Subcutaneous abdominal adipose tissue (tissue), 5 donors: Measurements from ENCODE around the gene TLK1.

Experiments
- H3K27ac ChIP-seq: one replicate; pipeline ENCODE4 v1.7.0; 2013; ENCODE audit warnings: low read depth, mild to moderate bottlenecking, inconsistent platforms, low read length, moderate library complexity
- H3K27me3 ChIP-seq, 5 donors: one replicate each; pipeline ENCODE4 v1.7.0; 2013; ENCODE audit warnings: low read length in 5 of 5, inconsistent platforms in 1 of 5; ENCODE audit not compliant: control insufficient read depth in 5 of 5, insufficient read depth in 4 of 5
- H3K36me3 ChIP-seq, 5 donors: one replicate each; pipeline ENCODE4 v1.7.0; 2013; ENCODE audit warnings: low read length in 5 of 5; ENCODE audit not compliant: control insufficient read depth in 5 of 5, insufficient read depth in 5 of 5
- H3K4me1 ChIP-seq, 5 donors: one replicate each; pipeline ENCODE4 v1.7.0; 2013; ENCODE audit warnings: low read length in 5 of 5, mild to moderate bottlenecking in 3 of 5, moderate library complexity in 1 of 5; ENCODE audit not compliant: control insufficient read depth in 5 of 5, insufficient read depth in 5 of 5
- H3K4me3 ChIP-seq, 5 donors: one replicate each; pipeline ENCODE4 v1.7.0; 2013; ENCODE audit warnings: low read length in 5 of 5, low read depth in 1 of 5
- H3K9ac ChIP-seq, 5 donors: one replicate each; pipeline ENCODE4 v1.7.0; 2013; ENCODE audit warnings: low read length in 5 of 5, mild to moderate bottlenecking in 4 of 5, moderate library complexity in 3 of 5
- H3K9me3 ChIP-seq, 5 donors: one replicate each; pipeline ENCODE4 v1.7.0; 2013; ENCODE audit warnings: low read length in 5 of 5; ENCODE audit not compliant: control insufficient read depth in 5 of 5
- donor health status: healthy.
- donor health status: healthy.
- donor health status: healthy.
- donor health status: healthy.
- donor health status: healthy.

Gene TLK1

DNA sequence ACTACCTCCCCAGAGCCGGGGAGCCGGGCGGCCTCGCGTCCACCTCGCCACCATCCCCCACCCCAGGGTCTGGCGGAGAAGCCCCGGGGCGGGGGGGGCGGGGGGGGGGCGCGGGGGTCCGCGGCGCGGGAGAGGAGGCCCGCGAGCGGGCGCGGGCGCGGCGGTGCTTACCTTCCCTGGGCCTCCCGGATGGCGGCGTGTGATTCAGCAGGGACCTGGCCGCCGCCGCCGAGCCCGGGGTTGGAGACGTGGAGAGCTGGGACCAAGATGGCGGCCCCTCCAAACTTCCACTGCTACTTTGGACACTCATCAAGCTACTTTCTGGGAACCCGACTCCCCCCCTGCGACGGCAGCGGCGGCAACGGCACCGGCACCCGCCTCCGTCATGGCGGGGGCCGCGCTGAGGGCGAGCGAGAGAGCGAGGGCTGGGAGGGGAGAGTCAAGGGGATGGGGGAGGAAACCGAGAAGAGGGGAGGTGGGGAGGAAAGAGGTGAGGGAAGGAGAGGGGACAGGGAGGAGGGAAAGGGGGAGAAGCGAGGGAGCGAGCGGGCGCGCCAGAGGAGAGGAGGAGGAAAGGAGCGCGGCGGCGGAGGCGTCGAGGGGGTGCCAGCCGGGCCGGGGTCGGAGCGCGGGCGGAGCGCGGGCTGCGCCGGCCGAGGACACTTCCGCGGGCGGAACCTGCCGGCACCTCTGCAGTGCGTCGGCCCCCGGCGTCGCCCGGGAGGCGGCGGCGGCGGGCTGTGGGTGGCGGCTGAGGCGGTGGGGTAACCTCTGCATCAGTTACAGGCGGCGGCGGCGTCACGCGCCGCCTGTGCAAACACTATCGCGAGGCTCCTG is at the start of gene TLK1:
Gene TLK1 (minus strand): TSS at position 775 of the 837 bp plus-strand sequence. CDS start 465 bp downstream, at position 310.
- Histone ChIP-seq H3K27ac (peak within 1 kb of the TSS; percentile 90), H3K4me3 (peak within 1 kb of the TSS; percentile 89 to 95 (median 92)), H3K9me3 (no peaks in the 10 kb centered on the region), H3K27me3 (no peaks in the 10 kb centered on the region), H3K4me1 (peaks cover 0 to 24% (median 18%) of the 10 kb centered on the region in 5 donors), H3K36me3 (no peaks in the 10 kb centered on the region), H3K9ac (peak within 1 kb of the TSS in 4 of 5 donors; percentile 78 to 91 (median 84))

DNA sequence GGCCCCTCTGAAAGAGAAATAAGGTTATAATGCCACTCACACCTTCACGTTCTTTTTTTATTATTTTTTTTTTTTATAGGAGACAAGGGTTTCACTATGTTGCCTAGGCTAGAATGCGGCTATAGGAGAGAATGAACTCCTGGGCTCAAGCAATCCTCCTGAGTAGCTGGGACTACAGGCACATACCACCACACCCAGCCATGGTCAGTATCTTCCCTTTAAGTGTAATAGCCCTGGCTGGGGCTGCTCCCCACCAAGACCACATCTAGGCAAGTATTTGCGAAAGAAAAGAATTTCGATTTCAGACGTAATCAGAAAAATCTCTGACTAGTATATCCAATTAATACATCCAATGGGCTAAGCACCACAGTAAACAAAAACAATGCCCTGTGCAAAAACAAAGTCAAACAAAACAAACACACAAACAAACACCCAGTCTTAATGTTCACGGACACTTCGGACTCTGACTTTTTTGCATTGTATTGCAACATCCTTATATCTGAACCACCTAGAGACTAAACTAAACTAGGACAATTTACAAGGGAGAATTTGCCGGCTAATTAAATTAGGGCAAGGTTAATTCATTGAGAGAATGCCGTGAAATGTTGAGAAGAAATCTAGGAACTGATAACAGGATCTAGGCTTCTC is 49.6 kb upstream of the TLK1 start:
- Histone ChIP-seq H3K9me3 (peaks cover 0 to 5% (median 0%) of the 10 kb centered on the region in 5 donors), H3K27me3 (no peaks in the 10 kb centered on the region), H3K4me3 (no peak overlapping the region), H3K36me3 (no peaks in the 10 kb centered on the region), H3K9ac (no peak overlapping the region), H3K27ac (no peak overlapping the region), H3K4me1 (no peaks in the 10 kb centered on the region)

DNA sequence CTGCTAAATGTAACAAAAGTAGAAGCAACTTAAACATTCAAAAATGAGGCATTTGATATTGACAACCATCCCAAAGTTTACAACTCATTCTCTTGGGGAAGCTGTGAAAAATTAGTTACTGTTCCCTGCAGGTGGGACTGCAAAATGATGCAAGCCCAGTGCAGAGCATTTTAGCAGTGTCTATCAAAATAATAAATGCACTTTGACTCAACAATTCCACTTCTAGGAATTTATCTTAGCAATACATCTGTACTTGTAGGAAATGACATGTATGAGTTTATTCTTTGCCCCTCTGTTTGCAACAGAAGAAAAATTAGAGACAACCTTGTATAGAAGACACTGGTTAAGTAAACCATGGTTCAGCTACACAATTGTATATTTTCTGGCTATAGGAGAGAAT is 48.0 kb upstream of the TLK1 start:
- Histone ChIP-seq H3K9me3 (peaks cover 0 to 5% (median 0%) of the 10 kb centered on the region in 5 donors), H3K27me3 (no peaks in the 10 kb centered on the region), H3K9ac (no peak overlapping the region), H3K4me1 (no peaks in the 10 kb centered on the region), H3K27ac (no peak overlapping the region), H3K36me3 (no peaks in the 10 kb centered on the region), H3K4me3 (no peak overlapping the region)

DNA sequence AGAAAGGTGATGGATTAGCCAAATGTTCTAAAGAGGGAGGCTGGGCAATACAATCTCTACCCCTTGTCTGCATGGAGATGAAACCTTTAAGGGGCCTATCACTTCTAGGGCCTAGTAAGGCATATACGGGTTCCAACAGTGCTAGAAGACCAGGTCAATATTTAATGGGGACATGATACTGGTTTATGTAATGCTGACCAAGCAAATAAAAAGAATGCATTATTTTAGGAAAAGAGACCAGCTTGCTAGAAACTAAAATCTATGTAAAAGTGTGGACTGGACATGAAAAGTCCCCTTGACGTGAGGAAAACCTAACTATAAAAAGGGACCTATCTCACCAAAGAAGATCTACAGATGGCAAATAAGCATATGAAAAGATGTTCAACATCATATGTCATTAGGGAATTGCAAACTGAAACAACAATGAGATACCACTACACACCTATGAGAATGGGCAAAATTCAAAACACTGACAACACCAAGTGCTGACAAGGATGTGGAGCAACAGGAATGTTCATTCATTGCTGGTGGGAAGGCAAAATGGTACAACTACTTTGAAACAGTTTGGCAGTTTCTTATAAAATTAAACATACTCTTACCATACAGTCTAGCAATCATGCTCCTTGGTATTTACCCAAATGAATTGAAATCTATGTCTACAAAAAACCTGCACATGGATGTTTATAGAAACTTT is 45.9 kb upstream of the TLK1 start:
- Histone ChIP-seq H3K9ac (no peak overlapping the region), H3K4me1 (no peaks in the 10 kb centered on the region), H3K9me3 (peaks cover 0 to 5% (median 0%) of the 10 kb centered on the region in 5 donors), H3K4me3 (no peak overlapping the region), H3K27ac (no peak overlapping the region), H3K36me3 (no peaks in the 10 kb centered on the region), H3K27me3 (no peaks in the 10 kb centered on the region)

DNA sequence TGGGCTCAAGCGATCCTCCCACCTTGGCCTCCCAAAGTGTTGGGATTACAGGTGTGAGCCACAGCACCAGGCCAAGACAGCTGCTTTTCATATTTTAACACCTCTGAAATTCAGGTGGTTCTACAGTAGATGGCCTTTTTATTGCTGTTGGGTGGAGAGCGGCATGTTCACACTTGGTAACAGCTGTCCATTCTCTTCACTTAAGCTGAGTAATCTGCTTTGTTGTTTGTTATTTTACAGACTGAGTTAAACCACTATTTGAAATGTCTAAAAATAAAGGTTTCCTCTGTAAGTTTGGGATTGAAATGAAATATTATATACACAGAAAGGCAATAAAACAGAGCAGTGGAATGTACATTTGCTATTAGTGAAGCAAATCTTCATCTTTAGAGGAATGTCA is 44.9 kb upstream of the TLK1 start:
- Histone ChIP-seq H3K27me3 (no peaks in the 10 kb centered on the region), H3K27ac (no peak overlapping the region), H3K9ac (no peak overlapping the region), H3K4me3 (no peak overlapping the region), H3K4me1 (no peaks in the 10 kb centered on the region), H3K36me3 (no peaks in the 10 kb centered on the region), H3K9me3 (peaks cover 0 to 5% (median 0%) of the 10 kb centered on the region in 5 donors)

DNA sequence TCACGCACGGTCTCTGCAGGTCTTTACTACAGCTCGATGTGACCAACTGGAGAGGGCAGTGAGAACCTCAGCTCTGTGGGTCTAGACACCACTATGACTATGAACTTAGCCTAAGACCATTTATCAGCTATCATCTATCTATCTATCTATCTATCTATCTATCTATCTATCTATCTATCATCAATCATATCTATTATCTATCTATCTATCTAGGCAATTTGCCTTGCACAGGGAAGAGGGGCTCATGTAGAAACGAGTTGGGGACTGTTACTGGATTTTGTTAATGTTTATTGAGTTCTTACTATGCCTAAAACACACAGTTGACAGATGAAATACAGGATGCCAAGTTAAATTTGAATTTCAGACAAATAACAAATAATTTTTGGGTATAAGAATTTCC is 41.1 kb upstream of the TLK1 start:
- Histone ChIP-seq H3K4me1 (no peaks in the 10 kb centered on the region), H3K27ac (no peak overlapping the region), H3K4me3 (no peak overlapping the region), H3K9me3 (peaks cover 0 to 4% (median 0%) of the 10 kb centered on the region in 5 donors), H3K9ac (no peak overlapping the region), H3K27me3 (no peaks in the 10 kb centered on the region), H3K36me3 (no peaks in the 10 kb centered on the region)

DNA sequence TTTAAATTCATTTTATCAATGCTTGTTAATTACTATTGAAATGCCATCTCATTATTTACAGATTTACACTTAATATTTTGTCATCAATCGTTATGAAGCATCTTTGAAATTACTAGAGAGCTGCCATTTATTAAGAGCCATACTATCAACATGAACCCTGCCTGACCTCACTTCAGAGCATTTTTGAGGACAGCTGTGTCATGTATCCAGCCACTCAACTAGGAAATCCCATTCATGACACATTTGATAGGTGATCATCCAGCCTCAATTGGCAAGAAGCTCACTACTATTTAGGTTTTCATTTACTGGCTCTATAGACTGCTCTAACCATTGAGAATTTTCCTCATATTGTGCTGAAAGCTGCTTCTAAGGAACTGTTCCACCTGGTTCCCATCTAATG is 40.6 kb upstream of the TLK1 start:
- no peak overlapping the region for H3K9ac ChIP-seq
- H3K4me1 ChIP-seq: no peaks in the 10 kb centered on the region

DNA sequence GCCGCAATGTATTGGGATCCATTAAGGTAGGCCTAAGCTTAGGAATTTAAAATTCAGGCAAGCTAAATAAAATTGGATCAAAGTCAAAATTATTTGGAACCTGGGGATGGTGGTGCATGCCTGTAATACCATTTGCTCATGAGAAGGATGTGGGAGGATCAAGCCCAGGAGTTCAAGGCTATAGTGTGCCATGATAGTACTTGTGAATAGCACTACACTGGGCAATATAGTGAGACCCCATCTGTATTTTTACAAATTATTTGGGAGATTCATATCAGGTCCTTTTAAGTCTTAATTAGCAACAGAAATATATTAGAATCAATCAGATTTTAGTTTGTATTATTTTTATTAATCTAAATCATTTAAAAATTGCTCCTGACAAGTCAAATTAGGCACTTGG is 39.8 kb upstream of the TLK1 start:
- H3K4me3 ChIP-seq: no peak overlapping the region
- H3K36me3 ChIP-seq: no peaks in the 10 kb centered on the region
- no peak overlapping the region for H3K27ac ChIP-seq
- H3K9me3 ChIP-seq: no peaks in the 10 kb centered on the region
- H3K9ac ChIP-seq: no peak overlapping the region
- no peaks in the 10 kb centered on the region for H3K27me3 ChIP-seq
- no peaks in the 10 kb centered on the region for H3K4me1 ChIP-seq

More for the DNA sequence above, 40.6 kb upstream of the TLK1 start:
- Histone ChIP-seq H3K27ac (no peak overlapping the region), H3K9me3 (no peaks in the 10 kb centered on the region), H3K4me3 (no peak overlapping the region), H3K27me3 (no peaks in the 10 kb centered on the region), H3K36me3 (no peaks in the 10 kb centered on the region)

DNA sequence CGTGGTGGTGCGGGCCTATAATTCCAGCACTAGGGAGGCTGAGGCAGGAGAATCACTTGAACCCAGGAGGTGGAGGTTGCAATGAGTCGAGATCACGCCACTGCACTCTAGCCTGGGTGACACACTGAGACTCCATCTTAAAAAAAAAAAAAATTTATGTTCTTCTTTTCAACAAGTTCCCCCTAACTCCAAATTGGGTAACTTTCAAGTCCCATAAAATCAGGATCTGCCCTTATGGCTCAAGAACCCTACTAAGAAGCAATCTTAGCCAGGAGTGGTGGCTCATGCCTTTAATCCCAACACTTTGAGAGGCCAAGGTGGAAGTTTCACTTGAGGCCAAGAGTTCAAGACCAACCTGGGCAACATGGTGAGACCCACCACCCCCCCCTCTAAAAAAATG is 30.3 kb upstream of the TLK1 start:
- Histone ChIP-seq H3K4me1 (no peaks in the 10 kb centered on the region), H3K27ac (no peak overlapping the region)

DNA sequence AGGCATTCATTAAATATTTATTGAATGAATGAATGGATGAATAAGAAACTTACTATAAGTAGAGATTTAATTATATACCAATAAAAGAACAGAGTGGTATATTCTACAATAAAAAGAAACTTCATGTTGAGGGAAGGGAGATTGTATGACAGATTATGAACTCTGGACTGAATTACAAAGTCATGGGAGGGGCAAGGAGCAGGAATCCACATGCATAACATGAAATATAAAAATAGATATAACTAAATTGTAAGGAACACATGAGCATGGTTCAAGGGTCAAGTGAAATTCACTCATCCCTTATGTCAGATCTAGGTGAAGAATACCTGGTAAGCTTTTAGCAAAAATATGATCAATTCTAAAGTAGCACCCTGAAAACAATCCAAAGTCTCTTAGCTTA is 27.1 kb upstream of the TLK1 start:
- Histone ChIP-seq H3K27me3 (no peaks in the 10 kb centered on the region), H3K4me3 (no peak overlapping the region), H3K9ac (no peak overlapping the region), H3K27ac (no peak overlapping the region), H3K36me3 (no peaks in the 10 kb centered on the region), H3K9me3 (no peaks in the 10 kb centered on the region), H3K4me1 (no peaks in the 10 kb centered on the region)

More for the DNA sequence above, 30.3 kb upstream of the TLK1 start:
- no peak overlapping the region for H3K4me3 ChIP-seq
- no peak overlapping the region for H3K9ac ChIP-seq
- no peaks in the 10 kb centered on the region for H3K27me3 ChIP-seq
- H3K36me3 ChIP-seq: no peaks in the 10 kb centered on the region
- no peaks in the 10 kb centered on the region for H3K9me3 ChIP-seq
